GM12878 (cell line): ENCODE data around the gene CBR3. TPM values are rescaled to one million over a fixed set of nuclear protein-coding genes. Genes with fewer than 3 reads are reported as not detected.

Experiments used
- ATAC-seq: fragments of 200-7000 bp; cut with Tn5 transposase; 3 replicates; pipeline ENCODE4 v1.9.1; 2020; ENCODE audit warnings: mild to moderate bottlenecking, moderate library complexity
- Bru-seq: library from RNA; stranded (reverse); fragments of 400-500 nt; gene quantifications from one replicate; lab custom pipeline; 2021; lab: Mats Ljungman, UMichigan
- BruChase-seq, 2 experiments: library from RNA; stranded (reverse); fragments of 400-500 nt; gene quantifications; one replicate each; lab custom pipeline; 2021; lab: Mats Ljungman, UMichigan
- BruUV-seq: library from RNA; stranded (reverse); fragments of 400-500 nt; replicated peaks from 2 replicates; lab custom pipeline; 2021; lab: Mats Ljungman, UMichigan
- CTCF ChIA-PET: fragments of 300-600 bp; sonication (Branson Sonifier 250); formaldehyde crosslinking; extraction: SDS; loops from one replicate; lab custom pipeline; 2021; ENCODE audit warnings: inconsistent platforms; lab: Yijun Ruan, JAX
- POLR2A ChIA-PET: fragments of 350-600 bp; formaldehyde crosslinking; extraction: SDS; loops from one replicate; lab custom pipeline; 2021; ENCODE audit warnings: inconsistent platforms; lab: Charles Lee
- RAD21 ChIA-PET: fragments of 300-600 bp; sonication (Branson Sonifier 250); formaldehyde crosslinking; loops from one replicate; lab custom pipeline; 2023; ENCODE audit warnings: antibody characterized with exemption; ENCODE audit not compliant: unreplicated experiment; lab: Charles Lee
- SMC1A ChIA-PET: fragments of 300-600 bp; sonication (Branson Sonifier 250); formaldehyde crosslinking; loops from one replicate; lab custom pipeline; 2023; ENCODE audit not compliant: unreplicated experiment, uncharacterized antibody; lab: Charles Lee
- DNase-seq: peaks from one replicate; pipeline ENCODE4 v3.0.0-alpha.2; 2011; ENCODE audit warnings: low read depth, low spot score
- FAIRE-seq: peaks from 3 replicates; lab custom pipeline; 2011; peaks lifted over from hg19 to GRCh38; lab: Jason Lieb, UNC
- H2AFZ ChIP-seq: 2 replicates; pipeline ENCODE4 v1.6.0; 2011; ENCODE audit warnings: low read depth, low read length, control low read depth; ENCODE audit not compliant: control insufficient read depth
- H3K27ac ChIP-seq: 2 replicates; pipeline ENCODE4 v1.5.1; 2011; ENCODE audit warnings: control low read depth; ENCODE audit not compliant: control insufficient read depth, insufficient read depth
- H3K27me3 ChIP-seq, 2 experiments: replicated peaks in 1 of 2; 2 replicates each; pipeline versions ENCODE4 v1.6.0 to v1.6.1; 2011; ENCODE audit warnings: low read length in 1 of 2; ENCODE audit not compliant: control insufficient read depth in 2 of 2, insufficient read depth in 2 of 2
- H3K36me3 ChIP-seq, 2 experiments: 2 replicates each; pipeline ENCODE4 v1.5.1; 2011; ENCODE audit warnings: low read length in 1 of 2; ENCODE audit not compliant: control insufficient read depth in 2 of 2, insufficient read depth in 2 of 2
- H3K4me1 ChIP-seq: 2 replicates; pipeline ENCODE4 v1.6.1; 2011; ENCODE audit warnings: mild to moderate bottlenecking, low read length, moderate library complexity, mixed read lengths; ENCODE audit not compliant: control insufficient read depth, insufficient read depth
- H3K4me2 ChIP-seq: 2 replicates; pipeline ENCODE4 v1.6.0; 2011; ENCODE audit warnings: control low read depth; ENCODE audit not compliant: control insufficient read depth, insufficient read depth
- H3K4me3 ChIP-seq: fragments of 200-600 bp; sonication (generic); 2 replicates; pipeline ENCODE4 v1.5.1; 2016
- H3K79me2 ChIP-seq: 2 replicates; pipeline ENCODE4 v1.6.0; 2011; ENCODE audit warnings: low read length; ENCODE audit not compliant: control insufficient read depth, insufficient read depth
- H3K9ac ChIP-seq: 2 replicates; pipeline ENCODE4 v1.8.0; 2011; ENCODE audit warnings: low read length, control low read depth, mixed read lengths; ENCODE audit not compliant: control insufficient read depth, insufficient read depth
- H3K9me3 ChIP-seq: replicated peaks from 3 replicates; pipeline ENCODE4 v1.5.1; 2011; ENCODE audit warnings: mild to moderate bottlenecking, low read length; ENCODE audit not compliant: control insufficient read depth, insufficient read depth
- H4K20me1 ChIP-seq: 2 replicates; pipeline ENCODE4 v1.6.0; 2011; ENCODE audit not compliant: control insufficient read depth, insufficient read depth
- CBFB ChIP-seq: IDR thresholded peaks from 2 replicates; pipeline ENCODE4 v1.6.1; 2016; ENCODE audit warnings: antibody characterized with exemption, low read depth
- DPF2 ChIP-seq: fragments of 450-650 bp; IDR thresholded peaks from 2 replicates; pipeline ENCODE4 v1.6.1; 2017; ENCODE audit warnings: mild to moderate bottlenecking
- EGR1 ChIP-seq, 2 experiments: IDR thresholded peaks; 1 replicate in 1 of 2; 2 replicates in 1 of 2; pipeline ENCODE4 v1.6.1; 2011 to 2012; ENCODE audit warnings: low read depth in 2 of 2, low read length in 2 of 2, borderline replicate concordance in 1 of 2, mild to moderate bottlenecking in 1 of 2, moderate library complexity in 1 of 2
- KLF5 ChIP-seq: fragments of 450-650 bp; IDR thresholded peaks from 2 replicates; pipeline ENCODE4 v1.6.1; 2014; ENCODE audit warnings: mild to moderate bottlenecking; ENCODE audit not compliant: partially characterized antibody
- LARP7 ChIP-seq: fragments of 450-650 bp; IDR thresholded peaks from 2 replicates; pipeline ENCODE4 v1.6.1; 2017; ENCODE audit warnings: mild to moderate bottlenecking
- MEF2A ChIP-seq: IDR thresholded peaks from 2 replicates; pipeline ENCODE4 v1.6.1; 2011; ENCODE audit warnings: low read depth, mild to moderate bottlenecking, low read length, moderate library complexity; ENCODE audit not compliant: insufficient read depth
- MEF2B ChIP-seq: fragments of 450-650 bp; IDR thresholded peaks from 2 replicates; pipeline ENCODE4 v1.6.1; 2018; ENCODE audit warnings: mild to moderate bottlenecking, moderate library complexity; ENCODE audit not compliant: partially characterized antibody, poor library complexity, severe bottlenecking
- NRF1 ChIP-seq: conservative IDR thresholded peaks from 2 replicates; pipeline ENCODE4 v1.6.1; 2011; ENCODE audit warnings: mild to moderate bottlenecking, low read depth, low read length, improper control_type of control experiment
- RFX5 ChIP-seq: IDR thresholded peaks from 2 replicates; pipeline ENCODE4 v1.6.1; 2011; ENCODE audit warnings: low read depth, low read length, improper control_type of control experiment
- ZBED1 ChIP-seq: IDR thresholded peaks from 2 replicates; pipeline ENCODE4 v1.6.1; 2016; ENCODE audit warnings: borderline replicate concordance
- WGBS: methylation state at CpG from one replicate; pipeline ENCODE4 v1.1.6; 2016; ENCODE audit warnings: low lambda C conversion rate; ENCODE audit not compliant: insufficient replicate concordance, insufficient coverage; ENCODE audit errors: missing lambda C conversion rate; 5-methylcytosine and 5-hydroxymethylcytosine counted together
- in situ Hi-C: fragments of 300-500 bp; cut with MboI; formaldehyde crosslinking; loops from 9 replicates; pipeline ENCODE4 v1.14.3; 2018; ENCODE audit warnings: mixed read lengths
- intact Hi-C: fragments of 100-400 bp; cut with micrococcal nuclease; formaldehyde crosslinking; loops from one replicate; pipeline ENCODE4 v1.14.2; 2022; ENCODE audit not compliant: unreplicated experiment
- long read RNA-seq, 2 experiments: library from polyadenylated mRNA; unstranded; transcript quantifications; one replicate each; pipeline ENCODE4 v2.0.0, GENCODE V29; 2019 to 2020
- polyA minus RNA-seq, 3 experiments: library from RNA; depleted of rRNA, polyadenylated mRNA; stranded (reverse); fragments of >200 nt; gene quantifications; 2 replicates each; pipeline ENCODE4 v1.2.3, GENCODE V29; 2011
- polyA plus RNA-seq, 11 experiments: library from polyadenylated mRNA; depleted of rRNA in 4 of 11; unstranded in 6 of 11; stranded (reverse) in 5 of 11; fragments of >200 nt; fragmentation: Nextera tagmentation in 4 of 11; fragmentation: Illumina TruSeq in 1 of 11; extraction: Ambion mirVana in 4 of 11; extraction: Trizol in 1 of 11; gene quantifications; 1 replicate in 1 of 11; 2 replicates in 10 of 11; pipeline versions ENCODE4 v1.2.1 to v1.2.3, GENCODE V29; 2011 to 2016; ENCODE audit warnings: inconsistent platforms in 2 of 11, missing spikeins in 2 of 11, low read depth in 1 of 11
- total RNA-seq, 4 experiments: library from RNA; depleted of rRNA in 3 of 4; stranded (reverse); fragments of >200 nt in 3 of 4; fragmentation: Illumina TruSeq in 1 of 4; extraction: Trizol in 1 of 4; gene quantifications; 2 replicates each; pipeline versions ENCODE4 v1.2.1 to v1.2.3, GENCODE V29; 2013 to 2021
- TF ChIP-seq, protein P1 (sequence below): fragments of 450-650 bp; IDR thresholded peaks from 2 replicates; pipeline ENCODE4 v1.6.1; 2017; ENCODE audit warnings: mild to moderate bottlenecking
- TF ChIP-seq, protein P2 (sequence below): fragments of 450-650 bp; IDR thresholded peaks from 2 replicates; pipeline ENCODE4 v1.6.1; 2017; ENCODE audit warnings: antibody characterized with exemption, mild to moderate bottlenecking, moderate library complexity
- TF ChIP-seq, protein P3 (sequence below): IDR thresholded peaks from 2 replicates; pipeline ENCODE4 v1.6.1; 2011; ENCODE audit warnings: borderline replicate concordance, low read depth, mild to moderate bottlenecking, moderate library complexity, low read length; ENCODE audit not compliant: insufficient read depth, poor library complexity, severe bottlenecking

Gene CBR3
- total RNA-seq (2013; cell fraction: nucleolus; rRNA removed): 0.35 and 0.61 TPM in 2 replicates
- total RNA-seq (2014; rRNA removed): 8.9 and 9.1 TPM in 2 replicates
- total RNA-seq (2014; rRNA removed; fragmentation: Illumina TruSeq; extraction: Trizol): 9.2 and 10.5 TPM in 2 replicates
- total RNA-seq (2021): 14.1 and 15.2 TPM in 2 replicates
- 0.93 TPM for polyA plus RNA-seq (2011; ENCODE audit: low read depth)
- 0.48 and 0.72 TPM in 2 replicates for polyA plus RNA-seq (2011; rRNA removed)
- polyA plus RNA-seq (2011; cell fraction: cytosol; rRNA removed): 0.46 and 0.57 TPM in 2 replicates
- polyA plus RNA-seq (2011; cell fraction: nucleus; rRNA removed): 0.19 and 0.28 TPM in 2 replicates
- 0.60 and 0.80 TPM in 2 replicates for polyA plus RNA-seq (2012)
- 6.6 and 7.5 TPM in 2 replicates for polyA plus RNA-seq (2014; fragmentation: Illumina TruSeq; extraction: Trizol)
- 10 to 100 TPM in 1 of 2 experiments, 1 to 10 TPM in 1; 4.4 to 11.9 TPM for polyA plus RNA-seq (2014; fragmentation: Nextera tagmentation; extraction: Ambion mirVana)
- polyA plus RNA-seq (2014; rRNA removed): 13.7 and 17.2 TPM in 2 replicates
- 10 to 100 TPM; 16.2 to 16.4 TPM for polyA plus RNA-seq (2016; fragmentation: Nextera tagmentation; extraction: Ambion mirVana)
- 0.22 and 0.46 TPM in 2 replicates for polyA minus RNA-seq (2011; rRNA and poly(A)+ RNA removed)
- polyA minus RNA-seq (2011; cell fraction: cytosol; rRNA and poly(A)+ RNA removed): not detected in 2 replicates
- polyA minus RNA-seq (2011; cell fraction: nucleus; rRNA and poly(A)+ RNA removed): 0.36 TPM in 1 of 2 replicates, not detected in the other
- percentile 22 among the genes with signal in this experiment for Bru-seq, nascent RNA
- BruChase-seq, experiment 1, labeled RNA remaining after a 6-hour chase: percentile 15 among the genes with signal in this experiment
- percentile 18 among the genes with signal in this experiment for BruChase-seq, experiment 2, labeled RNA remaining after a 2-hour chase
- long read RNA-seq, experiment 1: 0 reads
- long read RNA-seq, experiment 2, partial matches to known transcripts: 0 of 1 reads
- long read RNA-seq, experiment 2, other reads (novel, unspliced or antisense): 0 of 1 reads

DNA sequence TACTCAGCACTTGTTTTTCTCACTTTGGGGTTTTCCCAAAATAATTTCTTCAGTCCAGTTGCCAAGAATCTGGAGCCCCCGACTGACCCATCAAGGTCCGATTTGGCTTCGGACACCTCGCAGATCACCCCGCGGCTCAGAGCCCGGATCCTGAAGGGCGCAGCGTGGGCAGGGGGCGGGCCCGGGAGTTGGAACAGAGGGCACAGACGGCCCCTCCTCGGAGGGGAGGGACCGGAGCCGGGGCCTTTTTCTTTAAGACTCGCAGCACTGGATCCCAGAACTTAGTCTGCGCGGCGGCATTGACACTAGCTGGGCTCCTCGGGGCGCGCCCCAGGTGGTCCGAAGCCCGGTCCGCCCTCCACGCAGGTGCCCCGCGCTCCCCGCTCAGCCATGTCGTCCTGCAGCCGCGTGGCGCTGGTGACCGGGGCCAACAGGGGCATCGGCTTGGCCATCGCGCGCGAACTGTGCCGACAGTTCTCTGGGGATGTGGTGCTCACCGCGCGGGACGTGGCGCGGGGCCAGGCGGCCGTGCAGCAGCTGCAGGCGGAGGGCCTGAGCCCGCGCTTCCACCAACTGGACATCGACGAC, at the start of gene CBR3:
Gene CBR3 (plus strand): TSS at position 277 of the 588 bp plus-strand sequence. CDS start 114 bp downstream, at position 391.
- H3K4me3 ChIP-seq: peak within 1 kb of the TSS; percentile 73
- peak within 1 kb of the TSS; percentile 76 for H2AFZ ChIP-seq
- DNase-seq (no peak), FAIRE-seq (no peak), ATAC-seq (peak; percentile 42)
- SMC1A ChIA-PET: no interaction called here
- no peaks in the 10 kb centered on the region for H3K79me2 ChIP-seq
- H4K20me1 ChIP-seq: no peaks in the 10 kb centered on the region
- POLR2A ChIA-PET: no interaction called here
- no peaks in the 10 kb centered on the region; the same call in 2 of the 3 replicates for H3K9me3 ChIP-seq
- in situ Hi-C loops (no loop called here), intact Hi-C loops (no loop called here)
- peaks cover 1 to 7% of the 10 kb centered on the region in 2 experiments; a peak in 3 of 4 replicates for H3K27me3 ChIP-seq
- peak within 1 kb of the TSS; percentile 100 for H3K4me2 ChIP-seq
- H3K4me1 ChIP-seq: peaks cover 15% of the 10 kb centered on the region
- RAD21 ChIA-PET: interaction anchor here (1.2 kb wide), 1 partner anchor 196 kb away, joined by 3 read pairs; no protein-coding TSS in a partner anchor
- H3K27ac ChIP-seq: no peak within 1 kb of the TSS
- no TSS peak for BruUV-seq
- 1% methylated on average over 49 of the region's 53 CpGs for WGBS
- CTCF ChIA-PET: interaction anchor here (0.9 to 1.8 kb wide), 4 partner anchors 9 to 168 kb away, joined by 3 to 8 read pairs (median 4); no protein-coding TSS in a partner anchor
- H3K36me3 ChIP-seq: no peaks in the 10 kb centered on the region
- H3K9ac ChIP-seq: peak within 1 kb of the TSS; percentile 1; the same call in 1 of the 2 replicates
- TF ChIP-seq ZBED1 (no peak), LARP7 (0 out of 2 replicates have a peak, but pooled peaks have one; percentile 25), KLF5 (no peak), EGR1 (IDR thresholded peaks at IDR 0.05; ENCODE audit: borderline replicate concordance in 1 of 2, low read depth in 2 of 2, low read length in 2 of 2) (peak in 1 of 2 experiments; percentile 38; a peak in 1 of 3 replicates), DPF2 (no peak), NRF1 (no peak), RFX5 (no peak), CBFB (no peak), MEF2A (no peak), MEF2B (no peak)
- TF ChIP-seq, protein P1, sequence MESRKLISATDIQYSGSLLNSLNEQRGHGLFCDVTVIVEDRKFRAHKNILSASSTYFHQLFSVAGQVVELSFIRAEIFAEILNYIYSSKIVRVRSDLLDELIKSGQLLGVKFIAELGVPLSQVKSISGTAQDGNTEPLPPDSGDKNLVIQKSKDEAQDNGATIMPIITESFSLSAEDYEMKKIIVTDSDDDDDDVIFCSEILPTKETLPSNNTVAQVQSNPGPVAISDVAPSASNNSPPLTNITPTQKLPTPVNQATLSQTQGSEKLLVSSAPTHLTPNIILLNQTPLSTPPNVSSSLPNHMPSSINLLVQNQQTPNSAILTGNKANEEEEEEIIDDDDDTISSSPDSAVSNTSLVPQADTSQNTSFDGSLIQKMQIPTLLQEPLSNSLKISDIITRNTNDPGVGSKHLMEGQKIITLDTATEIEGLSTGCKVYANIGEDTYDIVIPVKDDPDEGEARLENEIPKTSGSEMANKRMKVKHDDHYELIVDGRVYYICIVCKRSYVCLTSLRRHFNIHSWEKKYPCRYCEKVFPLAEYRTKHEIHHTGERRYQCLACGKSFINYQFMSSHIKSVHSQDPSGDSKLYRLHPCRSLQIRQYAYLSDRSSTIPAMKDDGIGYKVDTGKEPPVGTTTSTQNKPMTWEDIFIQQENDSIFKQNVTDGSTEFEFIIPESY: no peak
- TF ChIP-seq, protein P2, sequence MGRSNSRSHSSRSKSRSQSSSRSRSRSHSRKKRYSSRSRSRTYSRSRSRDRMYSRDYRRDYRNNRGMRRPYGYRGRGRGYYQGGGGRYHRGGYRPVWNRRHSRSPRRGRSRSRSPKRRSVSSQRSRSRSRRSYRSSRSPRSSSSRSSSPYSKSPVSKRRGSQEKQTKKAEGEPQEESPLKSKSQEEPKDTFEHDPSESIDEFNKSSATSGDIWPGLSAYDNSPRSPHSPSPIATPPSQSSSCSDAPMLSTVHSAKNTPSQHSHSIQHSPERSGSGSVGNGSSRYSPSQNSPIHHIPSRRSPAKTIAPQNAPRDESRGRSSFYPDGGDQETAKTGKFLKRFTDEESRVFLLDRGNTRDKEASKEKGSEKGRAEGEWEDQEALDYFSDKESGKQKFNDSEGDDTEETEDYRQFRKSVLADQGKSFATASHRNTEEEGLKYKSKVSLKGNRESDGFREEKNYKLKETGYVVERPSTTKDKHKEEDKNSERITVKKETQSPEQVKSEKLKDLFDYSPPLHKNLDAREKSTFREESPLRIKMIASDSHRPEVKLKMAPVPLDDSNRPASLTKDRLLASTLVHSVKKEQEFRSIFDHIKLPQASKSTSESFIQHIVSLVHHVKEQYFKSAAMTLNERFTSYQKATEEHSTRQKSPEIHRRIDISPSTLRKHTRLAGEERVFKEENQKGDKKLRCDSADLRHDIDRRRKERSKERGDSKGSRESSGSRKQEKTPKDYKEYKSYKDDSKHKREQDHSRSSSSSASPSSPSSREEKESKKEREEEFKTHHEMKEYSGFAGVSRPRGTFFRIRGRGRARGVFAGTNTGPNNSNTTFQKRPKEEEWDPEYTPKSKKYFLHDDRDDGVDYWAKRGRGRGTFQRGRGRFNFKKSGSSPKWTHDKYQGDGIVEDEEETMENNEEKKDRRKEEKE: no peak
- TF ChIP-seq, protein P3, sequence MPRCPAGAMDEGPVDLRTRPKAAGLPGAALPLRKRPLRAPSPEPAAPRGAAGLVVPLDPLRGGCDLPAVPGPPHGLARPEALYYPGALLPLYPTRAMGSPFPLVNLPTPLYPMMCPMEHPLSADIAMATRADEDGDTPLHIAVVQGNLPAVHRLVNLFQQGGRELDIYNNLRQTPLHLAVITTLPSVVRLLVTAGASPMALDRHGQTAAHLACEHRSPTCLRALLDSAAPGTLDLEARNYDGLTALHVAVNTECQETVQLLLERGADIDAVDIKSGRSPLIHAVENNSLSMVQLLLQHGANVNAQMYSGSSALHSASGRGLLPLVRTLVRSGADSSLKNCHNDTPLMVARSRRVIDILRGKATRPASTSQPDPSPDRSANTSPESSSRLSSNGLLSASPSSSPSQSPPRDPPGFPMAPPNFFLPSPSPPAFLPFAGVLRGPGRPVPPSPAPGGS: no peak
